CD4-positive, alpha-beta T cell (primary cell): ENCODE measurements around the gene MIA2. TPM values are rescaled to one million over a fixed set of nuclear protein-coding genes. Genes with fewer than 3 reads are reported as not detected.
"Not testable (repeated sequence)": the region's sequence is repeated elsewhere in the genome, so short reads cannot be mapped to it uniquely, and the experiment has no call there.

Experiments used
- ATAC-seq: fragments of 200-7000 bp; cut with Tn5 transposase; one replicate; pipeline ENCODE4 v1.10.0; 2022; ENCODE audit warnings: mild to moderate bottlenecking; ENCODE audit not compliant: poor library complexity
- CTCF ChIA-PET: fragments of 350-600 bp; sonication (Branson Sonifier 250); formaldehyde crosslinking; loops from one replicate; lab custom pipeline; 2021; ENCODE audit warnings: antibody characterized with exemption, inconsistent platforms; lab: Charles Lee
- POLR2A ChIA-PET: fragments of 350-600 bp; sonication (Branson Sonifier 250); formaldehyde crosslinking; loops from one replicate; lab custom pipeline; 2021; ENCODE audit warnings: antibody characterized with exemption, inconsistent platforms; lab: Charles Lee
- DNase-seq, 14 experiments: peaks; one replicate each; pipeline ENCODE4 v3.0.0-alpha.2; 2013 to 2020; ENCODE audit warnings: mixed read lengths in 2 of 14
- H3K27ac ChIP-seq, 2 donors: one replicate each; pipeline versions ENCODE4 v1.5.1 to v1.7.0; 2013; ENCODE audit warnings: low read length in 2 of 2, low read depth in 1 of 2, mild to moderate bottlenecking in 1 of 2
- H3K27me3 ChIP-seq, 2 experiments: 1 replicate in 1 of 2; 2 replicates in 1 of 2; pipeline versions ENCODE4 v1.6.1 to v1.7.0; 2013; ENCODE audit warnings: low read length in 2 of 2, control low read depth in 1 of 2, mild to moderate bottlenecking in 1 of 2, moderate library complexity in 1 of 2; ENCODE audit not compliant: insufficient read depth in 2 of 2, control insufficient read depth in 1 of 2
- H3K36me3 ChIP-seq: one replicate; pipeline ENCODE4 v1.6.1; 2013; ENCODE audit warnings: low read length, control low read depth; ENCODE audit not compliant: insufficient read depth
- H3K4me1 ChIP-seq: one replicate; pipeline ENCODE4 v1.6.1; 2013; ENCODE audit warnings: low read length, control low read depth; ENCODE audit not compliant: insufficient read depth
- H3K4me3 ChIP-seq: one replicate; pipeline ENCODE4 v1.5.1; 2013; ENCODE audit warnings: mild to moderate bottlenecking, low read length, moderate library complexity
- H3K9me3 ChIP-seq, 2 experiments: 1 replicate in 1 of 2; 2 replicates in 1 of 2; pipeline versions ENCODE4 v1.6.1 to v1.7.0; 2013; ENCODE audit warnings: low read length in 2 of 2, mild to moderate bottlenecking in 2 of 2, control low read depth in 1 of 2, moderate library complexity in 1 of 2; ENCODE audit not compliant: control insufficient read depth in 1 of 2, insufficient read depth in 1 of 2
- H3K27ac Mint-ChIP-seq: one replicate; pipeline ENCODE4 v1.8.0; 2020; ENCODE audit warnings: mixed read lengths
- H3K27me3 Mint-ChIP-seq: one replicate; pipeline ENCODE4 v1.8.0; 2021; ENCODE audit warnings: mixed read lengths
- H3K36me3 Mint-ChIP-seq: one replicate; pipeline ENCODE4 v1.8.0; 2021; ENCODE audit warnings: low read depth, mixed read lengths
- H3K4me1 Mint-ChIP-seq: one replicate; pipeline ENCODE4 v1.8.0; 2021; ENCODE audit warnings: low read depth, mixed read lengths
- H3K4me3 Mint-ChIP-seq: one replicate; pipeline ENCODE4 v1.8.0; 2020; ENCODE audit warnings: mild to moderate bottlenecking, mixed read lengths
- H3K9me3 Mint-ChIP-seq: one replicate; pipeline ENCODE4 v1.8.0; 2020; ENCODE audit warnings: mixed read lengths
- intact Hi-C, 2 experiments: fragments of 100-400 bp; cut with DNase I in 1 of 2; cut with micrococcal nuclease in 1 of 2; formaldehyde crosslinking; loops; one replicate each; pipeline versions ENCODE4 v1.15.1 to v1.9.0; 2023 to 2025; cut with DNase I, micrococcal nuclease
- total RNA-seq, 174 experiments: library from RNA in 2 of 174; stranded (reverse) in 2 of 174; gene quantifications; one replicate each; pipeline ENCODE4 v1.2.3 and lab custom pipeline; 2021 to 2026
- TF ChIP-seq, protein P1 (sequence below): fragments of 200-600 bp; IDR thresholded peaks from one replicate; pipeline ENCODE4 v1.8.0; 2022; ENCODE audit warnings: antibody characterized with exemption, mild to moderate bottlenecking

MIA2 gene
- total RNA-seq, 2 experiments from 2014 or later = 21.1 to 24.1 TPM

DNA sequence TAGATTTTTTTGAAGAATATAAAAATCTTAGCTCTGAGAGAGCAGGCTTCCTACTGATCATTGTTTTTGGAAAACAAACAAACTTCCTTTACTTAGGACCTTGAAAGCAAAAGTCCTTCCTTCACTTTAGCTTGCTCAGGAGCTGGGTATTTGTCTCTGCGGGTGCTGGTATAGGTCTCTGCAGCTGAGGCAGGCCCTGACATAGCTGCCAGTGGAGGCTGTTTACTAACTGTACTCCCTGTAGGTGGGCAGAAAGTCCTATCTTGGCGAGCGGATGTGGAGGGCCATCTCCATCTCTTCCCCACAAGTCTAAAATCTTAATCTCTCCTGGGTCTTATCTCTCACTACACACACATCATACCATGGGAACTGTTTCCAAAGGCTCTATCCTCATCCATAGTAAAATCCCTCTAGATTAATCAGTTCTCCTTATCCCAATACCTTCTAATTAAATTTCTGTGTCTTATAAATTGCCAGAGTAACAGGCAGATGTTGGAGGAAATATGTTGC lies 4.1 kb upstream of the MIA2 start:
- peaks cover 35% of the 10 kb centered on the region for H3K4me1 Mint-ChIP-seq
- H3K27me3 Mint-ChIP-seq = no peaks in the 10 kb centered on the region
- peak overlapping the region in 1 of 2 donors; percentile 14 for H3K27ac ChIP-seq

DNA sequence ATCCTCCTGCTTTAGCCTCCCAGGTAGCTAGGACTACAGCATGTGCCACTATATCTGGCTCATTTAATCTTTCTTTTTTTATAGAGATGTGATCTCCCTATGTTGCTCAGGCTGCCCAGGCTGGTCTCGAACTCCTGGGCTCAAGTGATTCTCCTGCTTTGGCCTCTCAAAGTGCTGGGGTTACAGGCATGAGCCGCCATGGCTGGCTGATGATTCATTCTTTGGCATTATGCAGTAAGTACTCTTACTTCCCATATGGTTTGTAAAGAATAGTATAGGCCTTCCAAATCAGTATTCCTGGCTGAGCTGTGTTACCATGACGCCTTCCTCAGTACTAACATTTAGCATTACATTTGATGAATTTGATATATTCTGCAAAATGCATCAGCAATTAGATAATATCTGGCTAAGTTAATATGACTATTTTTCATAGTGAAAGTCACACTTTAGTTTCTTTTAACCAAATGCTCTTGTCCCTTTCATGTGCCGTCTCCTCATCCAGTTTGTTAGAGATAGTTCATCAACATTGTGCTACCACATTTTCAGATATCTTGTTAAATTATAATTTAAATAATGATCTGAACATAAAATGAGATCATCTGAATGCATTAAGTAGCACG lies 3.2 kb upstream of the MIA2 start:
- Mint-ChIP-seq H3K4me1 (peaks cover 35% of the 10 kb centered on the region), H3K9me3 (no peaks in the 10 kb centered on the region), H3K27ac (peak overlapping the region; percentile 22), H3K36me3 (no peaks in the 10 kb centered on the region), H3K4me3 (no peak overlapping the region), H3K27me3 (no peaks in the 10 kb centered on the region)
- ATAC-seq (no peak), DNase-seq (no peak)
- POLR2A ChIA-PET = interaction anchor here (0.7 to 1.5 kb wide), 2 partner anchors 55 to 127 kb away, joined by 3 to 5 read pairs; partner anchors contain the start of genes PNN and SEC23A
- no peaks in the 10 kb centered on the region for H3K9me3 ChIP-seq
- no peak overlapping the region for H3K4me3 ChIP-seq
- no peaks in the 10 kb centered on the region for H3K27me3 ChIP-seq
- intact Hi-C loops = no loop called here
- no peak overlapping the region for H3K27ac ChIP-seq
- TF ChIP-seq, protein P1, sequence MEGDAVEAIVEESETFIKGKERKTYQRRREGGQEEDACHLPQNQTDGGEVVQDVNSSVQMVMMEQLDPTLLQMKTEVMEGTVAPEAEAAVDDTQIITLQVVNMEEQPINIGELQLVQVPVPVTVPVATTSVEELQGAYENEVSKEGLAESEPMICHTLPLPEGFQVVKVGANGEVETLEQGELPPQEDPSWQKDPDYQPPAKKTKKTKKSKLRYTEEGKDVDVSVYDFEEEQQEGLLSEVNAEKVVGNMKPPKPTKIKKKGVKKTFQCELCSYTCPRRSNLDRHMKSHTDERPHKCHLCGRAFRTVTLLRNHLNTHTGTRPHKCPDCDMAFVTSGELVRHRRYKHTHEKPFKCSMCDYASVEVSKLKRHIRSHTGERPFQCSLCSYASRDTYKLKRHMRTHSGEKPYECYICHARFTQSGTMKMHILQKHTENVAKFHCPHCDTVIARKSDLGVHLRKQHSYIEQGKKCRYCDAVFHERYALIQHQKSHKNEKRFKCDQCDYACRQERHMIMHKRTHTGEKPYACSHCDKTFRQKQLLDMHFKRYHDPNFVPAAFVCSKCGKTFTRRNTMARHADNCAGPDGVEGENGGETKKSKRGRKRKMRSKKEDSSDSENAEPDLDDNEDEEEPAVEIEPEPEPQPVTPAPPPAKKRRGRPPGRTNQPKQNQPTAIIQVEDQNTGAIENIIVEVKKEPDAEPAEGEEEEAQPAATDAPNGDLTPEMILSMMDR = no peak
- CTCF ChIA-PET = no interaction called here
- no peaks in the 10 kb centered on the region for H3K36me3 ChIP-seq
- H3K4me1 ChIP-seq = peaks cover 24% of the 10 kb centered on the region

More for the DNA sequence above, 4.1 kb upstream of the MIA2 start:
- no peak overlapping the region for H3K4me3 ChIP-seq
- no peak for ATAC-seq
- peaks cover 24% of the 10 kb centered on the region for H3K4me1 ChIP-seq
- intact Hi-C loops = loop anchor here (1.0 to 5.0 kb wide), 3 partner anchors 37 to 57 kb away; partner anchors contain the start of gene TRAPPC6B (in 1 of the 2)
- H3K36me3 Mint-ChIP-seq = no peaks in the 10 kb centered on the region
- H3K27me3 ChIP-seq = no peaks in the 10 kb centered on the region
- no peaks in the 10 kb centered on the region for H3K36me3 ChIP-seq
- DNase-seq = peak in 2 of 14 experiments; percentile 6 to 16
- no peak overlapping the region for H3K4me3 Mint-ChIP-seq
- H3K27ac Mint-ChIP-seq = peak overlapping the region; percentile 57
- CTCF ChIA-PET = no interaction called here
- no peaks in the 10 kb centered on the region for H3K9me3 ChIP-seq
- H3K9me3 Mint-ChIP-seq = no peaks in the 10 kb centered on the region
- TF ChIP-seq, protein P1 = no peak
- POLR2A ChIA-PET = interaction anchor here (0.6 to 1.5 kb wide), 12 partner anchors 11 to 203 kb away, joined by 3 to 13 read pairs (median 4); partner anchors contain the start of genes FBXO33, GEMIN2, PNN and SEC23A

DNA sequence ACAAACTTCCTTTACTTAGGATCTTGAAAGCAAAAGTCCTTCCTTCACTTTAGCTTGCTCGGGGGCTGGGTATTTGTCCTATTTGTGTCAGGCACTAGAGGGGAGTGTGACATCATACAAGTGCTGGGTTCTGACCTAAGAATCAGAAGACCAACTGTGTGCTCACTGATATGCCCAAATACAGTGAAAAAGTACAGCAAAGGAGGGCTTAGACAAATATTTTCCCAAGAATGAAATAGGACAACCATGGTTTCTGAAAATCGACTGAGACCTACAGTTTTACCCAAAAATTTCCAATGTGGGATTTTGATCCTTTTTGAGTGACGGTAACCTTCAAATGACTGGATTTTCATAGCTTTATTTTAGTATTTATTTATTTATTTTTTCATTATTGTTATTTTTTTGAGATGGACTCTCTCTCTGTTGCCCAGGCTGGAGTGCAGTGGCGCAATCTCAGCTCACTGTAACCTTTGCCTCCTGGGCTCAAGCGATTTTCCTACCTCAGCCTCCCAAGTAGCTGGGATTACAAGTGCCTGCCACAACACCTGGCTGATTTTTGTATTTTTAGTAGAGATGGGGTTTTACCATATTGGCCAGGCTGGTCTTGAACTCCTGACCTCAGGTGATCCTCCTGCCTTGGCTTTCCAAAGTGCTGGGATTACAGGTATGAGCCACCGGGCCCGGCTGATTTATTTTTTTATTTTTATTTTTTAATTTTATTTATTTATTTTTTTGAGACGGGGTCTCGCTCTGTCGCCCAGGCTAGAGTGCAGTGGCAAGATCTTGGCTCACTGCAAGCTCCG lies 1.8 kb upstream of the MIA2 start:
- H3K27ac Mint-ChIP-seq, H3K9me3 Mint-ChIP-seq, H3K27ac ChIP-seq, H3K36me3 ChIP-seq, H3K27me3 ChIP-seq, H3K9me3 ChIP-seq, H3K27me3 Mint-ChIP-seq, H3K4me3 Mint-ChIP-seq, intact Hi-C loops, POLR2A ChIA-PET, H3K4me3 ChIP-seq, H3K36me3 Mint-ChIP-seq: not testable (repeated sequence)
- peaks cover 35% of the 10 kb centered on the region for H3K4me1 Mint-ChIP-seq
- DNase-seq = peak in 7 of 14 experiments; percentile 9 to 72 (median 48)
- CTCF ChIA-PET = interaction anchor here (0.5 to 1.0 kb wide), 2 partner anchors 15 to 49 kb away, joined by 3 read pairs; no protein-coding TSS in a partner anchor
- peaks cover 24% of the 10 kb centered on the region for H3K4me1 ChIP-seq
- TF ChIP-seq, protein P1 = peak; percentile 51
- ATAC-seq = peak; percentile 35
